HCT116 (cell line): Measurements from ENCODE around the gene ZNHIT1. TPM values are rescaled to one million over a fixed set of nuclear protein-coding genes. Genes with fewer than 3 reads are reported as not detected.
A peak's percentile ranks its signal among the peaks of the same experiment; 100 is the strongest.

Source experiments
- ATAC-seq: fragments of 200-7000 bp; cut with Tn5 transposase; 2 replicates; pipeline ENCODE4 v1.9.1; 2020; ENCODE audit warnings: mild to moderate bottlenecking, moderate library complexity
- BruUV-seq: library from RNA; stranded (reverse); fragments of 400-500 nt; replicated peaks from 2 replicates; lab custom pipeline; 2021; lab: Mats Ljungman, UMichigan
- CTCF ChIA-PET: fragments of 300-600 bp; sonication (Branson Sonifier 250); formaldehyde crosslinking; loops from one replicate; lab custom pipeline; 2021; ENCODE audit warnings: antibody characterized with exemption; lab: Charles Lee
- POLR2A ChIA-PET: fragments of 300-600, 350-600 bp; sonication (Branson Sonifier 250); formaldehyde crosslinking; loops from one replicate; lab custom pipeline; 2021; ENCODE audit warnings: antibody characterized with exemption; lab: Charles Lee
- RAD21 ChIA-PET, 2 experiments: fragments of 300-600 bp; sonication (Branson Sonifier 250); formaldehyde crosslinking; loops; one replicate each; lab custom pipeline; 2023; ENCODE audit warnings: low total read pairs in 2 of 2; ENCODE audit not compliant: uncharacterized antibody in 2 of 2, unreplicated experiment in 2 of 2, low non-redundant PET in 1 of 2; lab: Charles Lee
- DNase-seq: peaks from one replicate; pipeline ENCODE4 v3.0.0-alpha.2; 2010; ENCODE audit warnings: low read depth, low spot score
- H2AFZ ChIP-seq: fragments of 200-600 bp; shearing (Covaris generic), sonication (generic); 2 replicates; pipeline ENCODE4 v1.6.1; 2017; ENCODE audit warnings: low read depth, mixed run types, mixed read lengths, antibody characterized with exemption, low read length; ENCODE audit not compliant: poor library complexity, severe bottlenecking
- H3K27ac ChIP-seq: 2 replicates; pipeline ENCODE4 v1.5.1; 2012; ENCODE audit warnings: low read depth, low read length
- H3K27me3 ChIP-seq: fragments of 200-600 bp; sonication (generic); 2 replicates; pipeline ENCODE4 v1.6.1; 2016; ENCODE audit warnings: mixed run types, low read length, mixed read lengths; ENCODE audit not compliant: insufficient read depth
- H3K36me3 ChIP-seq, 2 experiments: fragments of 200-500 bp in 1 of 2; fragments of 200-600 bp in 1 of 2; sonication (Bioruptor generic) in 1 of 2; sonication (generic) in 1 of 2; 2 replicates each; pipeline versions ENCODE4 v1.5.1 to v1.6.1; 2014 to 2016; ENCODE audit warnings: low read length in 2 of 2, inconsistent platforms in 1 of 2, mixed read lengths in 1 of 2, mixed run types in 1 of 2; ENCODE audit not compliant: insufficient read depth in 2 of 2, control insufficient read depth in 1 of 2
- H3K4me1 ChIP-seq, 2 experiments: fragments of 200-600 bp in 1 of 2; sonication (generic) in 1 of 2; 2 replicates each; pipeline versions ENCODE4 v1.5.1 to v1.6.1; 2012 to 2017; ENCODE audit warnings: low read length in 2 of 2, inconsistent platforms in 1 of 2, mild to moderate bottlenecking in 1 of 2, mixed read lengths in 1 of 2, mixed run types in 1 of 2, moderate library complexity in 1 of 2; ENCODE audit not compliant: insufficient read depth in 2 of 2, control insufficient read depth in 1 of 2
- H3K4me2 ChIP-seq: fragments of 200-600 bp; sonication (generic); 2 replicates; pipeline ENCODE4 v1.6.1; 2017; ENCODE audit warnings: mixed run types, low read length, mixed read lengths
- H3K4me3 ChIP-seq, 2 experiments: fragments of 200-600 bp in 1 of 2; sonication (generic) in 1 of 2; replicated peaks in 1 of 2; 2 replicates each; pipeline ENCODE4 v1.5.1; 2011 to 2016; ENCODE audit warnings: low read length in 2 of 2, control low read depth in 1 of 2, low read depth in 1 of 2, mild to moderate bottlenecking in 1 of 2, mixed read lengths in 1 of 2, mixed run types in 1 of 2
- H3K79me2 ChIP-seq: fragments of 200-600 bp; sonication (generic); 2 replicates; pipeline ENCODE4 v1.6.1; 2017; ENCODE audit warnings: mild to moderate bottlenecking, mixed run types, low read length, moderate library complexity, mixed read lengths; ENCODE audit not compliant: insufficient read depth
- H3K9ac ChIP-seq: fragments of 200-600 bp; sonication (generic); 2 replicates; pipeline ENCODE4 v1.6.1; 2016; ENCODE audit warnings: low read length, mixed read lengths
- H3K9me2 ChIP-seq: fragments of 200-600 bp; sonication (generic), shearing (Covaris generic); 2 replicates; pipeline ENCODE4 v1.6.1; 2017; ENCODE audit warnings: mixed run types, mild to moderate bottlenecking, moderate library complexity; ENCODE audit not compliant: insufficient read depth
- H3K9me3 ChIP-seq, 2 experiments: fragments of 200-500 bp in 1 of 2; fragments of 200-600 bp in 1 of 2; sonication (Bioruptor generic) in 1 of 2; sonication (generic) in 1 of 2; 2 replicates each; pipeline ENCODE4 v1.6.1; 2014 to 2017; ENCODE audit warnings: low read length in 2 of 2, mixed read lengths in 2 of 2, inconsistent platforms in 1 of 2, low read depth in 1 of 2, mild to moderate bottlenecking in 1 of 2, mixed run types in 1 of 2, moderate library complexity in 1 of 2; ENCODE audit not compliant: control insufficient read depth in 1 of 2, insufficient read depth in 1 of 2
- H4K20me1 ChIP-seq: fragments of 200-600 bp; sonication (generic), shearing (Covaris generic); 2 replicates; pipeline ENCODE4 v1.6.1; 2017; ENCODE audit warnings: mixed run types, mild to moderate bottlenecking, moderate library complexity; ENCODE audit not compliant: insufficient read depth
- EGR1 ChIP-seq: IDR thresholded peaks from 2 replicates; pipeline ENCODE4 v1.6.1; 2012; ENCODE audit warnings: low read depth
- EZH2phosphoT487 ChIP-seq: fragments of 200-600 bp; IDR thresholded peaks from 2 replicates; pipeline ENCODE4 v1.6.1; 2018; ENCODE audit warnings: antibody characterized with exemption, borderline replicate concordance
- POLR2AphosphoS5 ChIP-seq: IDR thresholded peaks from 2 replicates; pipeline ENCODE4 v1.6.1; 2011; ENCODE audit warnings: mild to moderate bottlenecking, low read depth, low read length, moderate library complexity
- SIN3A ChIP-seq: IDR thresholded peaks from 2 replicates; pipeline ENCODE4 v1.6.1; 2012; ENCODE audit warnings: low read depth
- TCF7L2 ChIP-seq: IDR thresholded peaks from 2 replicates; pipeline ENCODE4 v1.7.0; 2011; ENCODE audit warnings: borderline replicate concordance, inconsistent platforms; ENCODE audit not compliant: insufficient read depth, insufficient read length; ENCODE audit errors: extremely low read depth
- YY1 ChIP-seq: IDR thresholded peaks from 2 replicates; pipeline ENCODE4 v1.6.1; 2011; ENCODE audit warnings: low read length, low read depth, moderate library complexity, mild to moderate bottlenecking; ENCODE audit not compliant: insufficient replicate concordance; ENCODE audit errors: extremely low read depth
- ZFX ChIP-seq: fragments of 450-650 bp; IDR thresholded peaks from 2 replicates; pipeline ENCODE4 v1.6.1; 2017
- intact Hi-C: fragments of 100-400 bp; cut with micrococcal nuclease; formaldehyde crosslinking; loops from 2 replicates; pipeline ENCODE4 v1.10.0; 2022
- total RNA-seq: library from RNA; stranded (reverse); gene quantifications from one replicate; pipeline ENCODE4 v1.2.1, GENCODE V29; 2021; ENCODE audit not compliant: unreplicated experiment
- TF ChIP-seq, protein P1 (sequence below), 3 experiments: fragments of 200-600 bp in 1 of 3; sonication (generic) in 1 of 3; IDR thresholded peaks in 2 of 3; conservative IDR thresholded peaks in 1 of 3; 2 replicates each; pipeline ENCODE4 v1.5.1; 2012 to 2017; ENCODE audit warnings: low read depth in 2 of 3, low read length in 2 of 3, antibody characterized with exemption in 1 of 3, borderline replicate concordance in 1 of 3, control low read depth in 1 of 3, mild to moderate bottlenecking in 1 of 3, mixed read lengths in 1 of 3, mixed run types in 1 of 3, moderate library complexity in 1 of 3; ENCODE audit not compliant: insufficient read depth in 1 of 3
- TF ChIP-seq, protein P2 (sequence below): IDR thresholded peaks from 2 replicates; pipeline ENCODE4 v1.6.1; 2011; ENCODE audit warnings: mild to moderate bottlenecking, low read length, moderate library complexity; ENCODE audit not compliant: insufficient replicate concordance; ENCODE audit errors: extremely low read depth

The ZNHIT1 gene
- total RNA-seq, 1 experiment from 2014 or later, result 69.4 TPM

- peak overlapping the region; percentile 49 to 65 for H3K4me3 ChIP-seq
- POLR2A ChIA-PET, result interaction anchor here (0.6 kb wide), 1 partner anchor 14 kb away, joined by 3 read pairs; the partner anchor contains the start of genes PLOD3 and ZNHIT1
- ATAC-seq, result peak; percentile 91
- TF ChIP-seq POLR2AphosphoS5 (peak; percentile 69), ZFX (0 out of 2 replicates have a peak, but pooled peaks have one; percentile 13), EZH2phosphoT487 (no peak), TCF7L2 (no peak), YY1 (no peak), SIN3A (no peak), EGR1 (peak; percentile 93)
- TF ChIP-seq, protein P1, sequence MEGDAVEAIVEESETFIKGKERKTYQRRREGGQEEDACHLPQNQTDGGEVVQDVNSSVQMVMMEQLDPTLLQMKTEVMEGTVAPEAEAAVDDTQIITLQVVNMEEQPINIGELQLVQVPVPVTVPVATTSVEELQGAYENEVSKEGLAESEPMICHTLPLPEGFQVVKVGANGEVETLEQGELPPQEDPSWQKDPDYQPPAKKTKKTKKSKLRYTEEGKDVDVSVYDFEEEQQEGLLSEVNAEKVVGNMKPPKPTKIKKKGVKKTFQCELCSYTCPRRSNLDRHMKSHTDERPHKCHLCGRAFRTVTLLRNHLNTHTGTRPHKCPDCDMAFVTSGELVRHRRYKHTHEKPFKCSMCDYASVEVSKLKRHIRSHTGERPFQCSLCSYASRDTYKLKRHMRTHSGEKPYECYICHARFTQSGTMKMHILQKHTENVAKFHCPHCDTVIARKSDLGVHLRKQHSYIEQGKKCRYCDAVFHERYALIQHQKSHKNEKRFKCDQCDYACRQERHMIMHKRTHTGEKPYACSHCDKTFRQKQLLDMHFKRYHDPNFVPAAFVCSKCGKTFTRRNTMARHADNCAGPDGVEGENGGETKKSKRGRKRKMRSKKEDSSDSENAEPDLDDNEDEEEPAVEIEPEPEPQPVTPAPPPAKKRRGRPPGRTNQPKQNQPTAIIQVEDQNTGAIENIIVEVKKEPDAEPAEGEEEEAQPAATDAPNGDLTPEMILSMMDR (IDR thresholded peaks at IDR 0.05 in 2 of 3, conservative IDR thresholded peaks at IDR 0.05 in 1 of 3; ENCODE audit: borderline replicate concordance in 1 of 3, insufficient read depth in 1 of 3, low read depth in 2 of 3, low read length in 2 of 3), result no peak
- TF ChIP-seq, protein P2, sequence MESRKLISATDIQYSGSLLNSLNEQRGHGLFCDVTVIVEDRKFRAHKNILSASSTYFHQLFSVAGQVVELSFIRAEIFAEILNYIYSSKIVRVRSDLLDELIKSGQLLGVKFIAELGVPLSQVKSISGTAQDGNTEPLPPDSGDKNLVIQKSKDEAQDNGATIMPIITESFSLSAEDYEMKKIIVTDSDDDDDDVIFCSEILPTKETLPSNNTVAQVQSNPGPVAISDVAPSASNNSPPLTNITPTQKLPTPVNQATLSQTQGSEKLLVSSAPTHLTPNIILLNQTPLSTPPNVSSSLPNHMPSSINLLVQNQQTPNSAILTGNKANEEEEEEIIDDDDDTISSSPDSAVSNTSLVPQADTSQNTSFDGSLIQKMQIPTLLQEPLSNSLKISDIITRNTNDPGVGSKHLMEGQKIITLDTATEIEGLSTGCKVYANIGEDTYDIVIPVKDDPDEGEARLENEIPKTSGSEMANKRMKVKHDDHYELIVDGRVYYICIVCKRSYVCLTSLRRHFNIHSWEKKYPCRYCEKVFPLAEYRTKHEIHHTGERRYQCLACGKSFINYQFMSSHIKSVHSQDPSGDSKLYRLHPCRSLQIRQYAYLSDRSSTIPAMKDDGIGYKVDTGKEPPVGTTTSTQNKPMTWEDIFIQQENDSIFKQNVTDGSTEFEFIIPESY, result no peak
- TF ChIP-seq, all 23 proteins: peak for 3
- Histone ChIP-seq H3K36me3 (no peaks in the 10 kb centered on the region), H4K20me1 (no peaks in the 10 kb centered on the region), H3K9me3 (no peaks in the 10 kb centered on the region), H3K4me2 (peak overlapping the region; percentile 95), H2AFZ (peak overlapping the region; percentile 54), H3K27ac (peak overlapping the region; percentile 50), H3K4me1 (peaks cover 7 to 20% of the 10 kb centered on the region in 2 experiments), H3K9me2 (no peaks in the 10 kb centered on the region), H3K9ac (peak overlapping the region; percentile 63), H3K79me2 (no peaks in the 10 kb centered on the region), H3K27me3 (no peaks in the 10 kb centered on the region)
- DNase-seq, result no peak
- BruUV-seq, result TSS peak; percentile 27
- ChIA-PET CTCF (interaction anchor here (0.5 to 1.7 kb wide), 4 partner anchors 12 to 387 kb away, joined by 4 to 6 read pairs (median 4); no protein-coding TSS in a partner anchor), RAD21 (interaction anchor here in 1 of 2 experiments (0.7 kb wide), 1 partner anchor 15 kb away, joined by 10 read pairs; no protein-coding TSS in a partner anchor)
- intact Hi-C loops, result loop anchor here (2.0 kb wide), 1 partner anchor 13 kb away; the partner anchor contains the start of gene ZNHIT1
Observed at GRCh38 chr7:101232141-101232850, 14.3 kb downstream of the ZNHIT1 start.
